Panc1 (cell line): ENCODE measurements around the gene ZNF74. TPM values are rescaled to one million over a fixed set of nuclear protein-coding genes. Genes with fewer than 3 reads are reported as not detected.
A peak's percentile ranks its signal among the peaks of the same experiment; 100 is the strongest.

Source experiments
- ATAC-seq: fragments of 200-7000 bp; cut with Tn5 transposase; 2 replicates; pipeline ENCODE4 v1.9.1; 2020; ENCODE audit warnings: mild to moderate bottlenecking, moderate library complexity
- BruUV-seq: library from RNA; stranded (reverse); fragments of 400-500 nt; replicated peaks from 2 replicates; lab custom pipeline; 2021; lab: Mats Ljungman, UMichigan
- CTCF ChIA-PET: fragments of 300-600 bp; sonication (Branson Sonifier 250); formaldehyde crosslinking; loops from one replicate; lab custom pipeline; 2022; ENCODE audit warnings: antibody characterized with exemption; lab: Charles Lee
- POLR2A ChIA-PET: fragments of 300-600 bp; sonication (Branson Sonifier 250); formaldehyde crosslinking; loops from one replicate; lab custom pipeline; 2022; ENCODE audit warnings: antibody characterized with exemption; lab: Charles Lee
- DNase-seq: peaks from one replicate; pipeline ENCODE4 v3.0.0-alpha.2; 2010; ENCODE audit warnings: low read depth, low spot score
- H3K27ac ChIP-seq: 2 replicates; pipeline ENCODE4 v1.5.1; 2011; ENCODE audit warnings: mild to moderate bottlenecking, low read length, inconsistent platforms
- H3K27me3 ChIP-seq: fragments of 200-500 bp; sonication (Bioruptor generic); 2 replicates; pipeline ENCODE4 v1.6.0; 2014; ENCODE audit warnings: low read length, inconsistent platforms; ENCODE audit not compliant: control insufficient read depth, insufficient read depth
- H3K36me3 ChIP-seq: fragments of 200-500 bp; sonication (Bioruptor generic); 2 replicates; pipeline ENCODE4 v1.5.1; 2014; ENCODE audit warnings: inconsistent platforms, mild to moderate bottlenecking, low read length, moderate library complexity; ENCODE audit not compliant: control insufficient read depth, insufficient read depth
- H3K4me1 ChIP-seq: 2 replicates; pipeline ENCODE4 v1.5.1; 2011; ENCODE audit warnings: inconsistent platforms, mild to moderate bottlenecking, low read length, moderate library complexity; ENCODE audit not compliant: control insufficient read depth, insufficient read depth
- H3K4me3 ChIP-seq, 2 experiments: 2 replicates each; pipeline ENCODE4 v1.5.1; 2011 to 2012; ENCODE audit warnings: low read depth in 2 of 2, low read length in 2 of 2, mild to moderate bottlenecking in 2 of 2, inconsistent platforms in 1 of 2, moderate library complexity in 1 of 2
- H3K9me3 ChIP-seq: fragments of 200-500 bp; sonication (Bioruptor generic); 2 replicates; pipeline ENCODE4 v1.5.1; 2014; ENCODE audit warnings: low read depth, mild to moderate bottlenecking, inconsistent platforms, low read length, moderate library complexity; ENCODE audit not compliant: control insufficient read depth, insufficient read depth
- POLR2AphosphoS5 ChIP-seq: IDR thresholded peaks from 2 replicates; pipeline ENCODE4 v1.6.1; 2012; ENCODE audit warnings: mild to moderate bottlenecking, low read depth, low read length, moderate library complexity
- SIN3A ChIP-seq: IDR thresholded peaks from 2 replicates; pipeline ENCODE4 v1.6.1; 2012; ENCODE audit warnings: low read depth, mild to moderate bottlenecking, low read length, moderate library complexity, borderline replicate concordance; ENCODE audit not compliant: insufficient read depth
- TCF7L2 ChIP-seq: IDR thresholded peaks from 2 replicates; pipeline ENCODE4 v1.6.1; 2011; ENCODE audit warnings: mild to moderate bottlenecking, low read depth, low read length, inconsistent platforms
- in situ Hi-C: cut with HindIII; loops from 2 replicates; pipeline ENCODE4 v1.10.0; 2016; ENCODE audit warnings: low sequenced_read_pairs, low pct_unique_long_range_greater_than_20kb
- intact Hi-C: fragments of 100-400 bp; cut with micrococcal nuclease; formaldehyde crosslinking; loops from one replicate; pipeline ENCODE4 v1.10.0; 2022; ENCODE audit not compliant: unreplicated experiment
- total RNA-seq: library from RNA; stranded (reverse); gene quantifications from one replicate; pipeline ENCODE4 v1.2.1, GENCODE V29; 2021; ENCODE audit not compliant: unreplicated experiment
- TF ChIP-seq, protein P1 (sequence below), 2 experiments: IDR thresholded peaks; 2 replicates each; pipeline ENCODE4 v1.6.1; 2011 to 2012; ENCODE audit warnings: low read depth in 2 of 2, control low read depth in 1 of 2, low read length in 1 of 2, mild to moderate bottlenecking in 1 of 2, moderate library complexity in 1 of 2; ENCODE audit not compliant: insufficient read depth in 1 of 2
- TF ChIP-seq, protein P2 (sequence below): fragments of 450-650 bp; IDR thresholded peaks from 2 replicates; pipeline ENCODE4 v1.5.1; 2017; ENCODE audit warnings: mild to moderate bottlenecking

ZNF74 gene
- total RNA-seq, 1 experiment from 2014 or later: 13.2 TPM

DNA sequence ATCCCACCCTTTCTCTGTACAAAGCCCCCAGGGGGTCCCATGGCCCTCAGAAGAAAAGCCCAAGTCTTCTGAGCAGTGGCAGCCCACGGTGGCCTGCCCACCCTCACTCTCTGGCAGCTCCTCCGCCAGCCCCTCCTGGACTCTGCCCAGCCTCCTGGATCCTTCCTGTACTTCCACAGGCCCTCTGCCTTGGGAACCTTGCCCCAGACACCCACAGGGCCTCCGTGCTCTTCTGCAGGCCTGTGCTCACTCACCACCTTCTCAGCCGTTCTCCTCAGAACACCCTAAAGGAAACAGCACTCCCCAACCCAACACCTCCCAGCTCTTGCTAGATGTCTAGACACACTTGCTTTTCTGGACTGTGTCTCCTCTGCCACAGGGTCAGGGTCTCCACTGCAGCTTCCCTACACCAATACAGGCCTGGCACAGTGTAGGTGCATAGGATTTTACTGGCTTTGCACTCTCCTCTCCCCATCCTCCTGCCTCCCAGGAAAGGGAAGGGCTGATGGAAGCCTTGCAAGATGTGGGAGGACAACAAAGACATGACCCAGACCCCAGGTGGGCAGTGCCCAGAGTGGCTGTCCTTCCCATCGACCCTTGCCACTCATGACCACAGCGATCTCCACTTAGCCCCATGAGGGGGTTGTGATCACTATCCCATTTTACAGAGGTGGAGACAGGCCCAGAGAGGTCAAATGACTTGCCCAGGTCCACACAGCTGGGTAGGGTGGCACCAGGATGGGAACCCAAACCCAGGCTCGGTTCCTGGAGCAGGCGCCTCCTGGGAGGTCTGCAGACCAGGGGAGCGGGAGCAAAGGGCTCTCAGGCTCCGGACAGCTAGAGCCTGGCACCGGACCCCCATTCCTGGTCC, 41.7 kb downstream of the ZNF74 start:
- POLR2A ChIA-PET: no interaction called here
- CTCF ChIA-PET: no interaction called here
- ATAC-seq: no peak
- H3K4me3 ChIP-seq: peak overlapping the region in 1 of 2 experiments; percentile 50
- no TSS peak for BruUV-seq
- intact Hi-C loops (no loop called here), in situ Hi-C loops (no loop called here)
- H3K27me3 ChIP-seq: no peaks in the 10 kb centered on the region
- H3K9me3 ChIP-seq: no peaks in the 10 kb centered on the region
- TF ChIP-seq POLR2AphosphoS5 (no peak), SIN3A (no peak), TCF7L2 (no peak)
- TF ChIP-seq, protein P1, sequence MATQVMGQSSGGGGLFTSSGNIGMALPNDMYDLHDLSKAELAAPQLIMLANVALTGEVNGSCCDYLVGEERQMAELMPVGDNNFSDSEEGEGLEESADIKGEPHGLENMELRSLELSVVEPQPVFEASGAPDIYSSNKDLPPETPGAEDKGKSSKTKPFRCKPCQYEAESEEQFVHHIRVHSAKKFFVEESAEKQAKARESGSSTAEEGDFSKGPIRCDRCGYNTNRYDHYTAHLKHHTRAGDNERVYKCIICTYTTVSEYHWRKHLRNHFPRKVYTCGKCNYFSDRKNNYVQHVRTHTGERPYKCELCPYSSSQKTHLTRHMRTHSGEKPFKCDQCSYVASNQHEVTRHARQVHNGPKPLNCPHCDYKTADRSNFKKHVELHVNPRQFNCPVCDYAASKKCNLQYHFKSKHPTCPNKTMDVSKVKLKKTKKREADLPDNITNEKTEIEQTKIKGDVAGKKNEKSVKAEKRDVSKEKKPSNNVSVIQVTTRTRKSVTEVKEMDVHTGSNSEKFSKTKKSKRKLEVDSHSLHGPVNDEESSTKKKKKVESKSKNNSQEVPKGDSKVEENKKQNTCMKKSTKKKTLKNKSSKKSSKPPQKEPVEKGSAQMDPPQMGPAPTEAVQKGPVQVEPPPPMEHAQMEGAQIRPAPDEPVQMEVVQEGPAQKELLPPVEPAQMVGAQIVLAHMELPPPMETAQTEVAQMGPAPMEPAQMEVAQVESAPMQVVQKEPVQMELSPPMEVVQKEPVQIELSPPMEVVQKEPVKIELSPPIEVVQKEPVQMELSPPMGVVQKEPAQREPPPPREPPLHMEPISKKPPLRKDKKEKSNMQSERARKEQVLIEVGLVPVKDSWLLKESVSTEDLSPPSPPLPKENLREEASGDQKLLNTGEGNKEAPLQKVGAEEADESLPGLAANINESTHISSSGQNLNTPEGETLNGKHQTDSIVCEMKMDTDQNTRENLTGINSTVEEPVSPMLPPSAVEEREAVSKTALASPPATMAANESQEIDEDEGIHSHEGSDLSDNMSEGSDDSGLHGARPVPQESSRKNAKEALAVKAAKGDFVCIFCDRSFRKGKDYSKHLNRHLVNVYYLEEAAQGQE (IDR thresholded peaks at IDR 0.05; ENCODE audit: insufficient read depth in 1 of 2, low read depth in 2 of 2, low read length in 1 of 2): no peak
- TF ChIP-seq, protein P2, sequence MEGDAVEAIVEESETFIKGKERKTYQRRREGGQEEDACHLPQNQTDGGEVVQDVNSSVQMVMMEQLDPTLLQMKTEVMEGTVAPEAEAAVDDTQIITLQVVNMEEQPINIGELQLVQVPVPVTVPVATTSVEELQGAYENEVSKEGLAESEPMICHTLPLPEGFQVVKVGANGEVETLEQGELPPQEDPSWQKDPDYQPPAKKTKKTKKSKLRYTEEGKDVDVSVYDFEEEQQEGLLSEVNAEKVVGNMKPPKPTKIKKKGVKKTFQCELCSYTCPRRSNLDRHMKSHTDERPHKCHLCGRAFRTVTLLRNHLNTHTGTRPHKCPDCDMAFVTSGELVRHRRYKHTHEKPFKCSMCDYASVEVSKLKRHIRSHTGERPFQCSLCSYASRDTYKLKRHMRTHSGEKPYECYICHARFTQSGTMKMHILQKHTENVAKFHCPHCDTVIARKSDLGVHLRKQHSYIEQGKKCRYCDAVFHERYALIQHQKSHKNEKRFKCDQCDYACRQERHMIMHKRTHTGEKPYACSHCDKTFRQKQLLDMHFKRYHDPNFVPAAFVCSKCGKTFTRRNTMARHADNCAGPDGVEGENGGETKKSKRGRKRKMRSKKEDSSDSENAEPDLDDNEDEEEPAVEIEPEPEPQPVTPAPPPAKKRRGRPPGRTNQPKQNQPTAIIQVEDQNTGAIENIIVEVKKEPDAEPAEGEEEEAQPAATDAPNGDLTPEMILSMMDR: no peak
- no peaks in the 10 kb centered on the region for H3K36me3 ChIP-seq
- no peak overlapping the region for H3K27ac ChIP-seq
- no peaks in the 10 kb centered on the region for H3K4me1 ChIP-seq
- DNase-seq: no peak

DNA sequence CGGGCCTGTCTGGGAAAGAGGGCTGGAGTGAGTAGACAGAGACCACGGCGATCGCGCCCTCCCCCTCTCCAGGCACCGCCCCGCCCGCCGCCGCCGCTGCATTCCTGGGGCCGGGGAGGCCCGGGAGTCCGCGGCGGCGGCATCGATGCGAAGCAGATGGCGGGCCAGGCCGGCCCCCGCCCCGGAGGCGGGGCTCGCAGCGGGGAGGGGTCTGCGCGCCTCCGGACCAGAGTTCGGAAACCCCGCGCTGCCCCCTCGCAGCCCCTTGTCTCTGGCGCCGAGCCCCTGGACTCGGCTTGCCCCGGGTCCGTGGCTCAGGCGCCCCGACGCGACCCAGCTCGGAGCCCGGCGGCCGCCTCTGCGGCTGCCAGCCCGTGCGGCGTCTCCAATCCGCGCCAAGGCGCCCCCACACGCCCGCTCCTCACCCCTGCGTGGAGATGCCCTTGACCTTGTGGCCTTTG, 42.4 kb downstream of the ZNF74 start:
- intact Hi-C loops: no loop called here
- H3K9me3 ChIP-seq: no peaks in the 10 kb centered on the region
- CTCF ChIA-PET: no interaction called here
- ATAC-seq (no peak), DNase-seq (no peak)
- H3K4me3 ChIP-seq: peak overlapping the region in 1 of 2 experiments; percentile 50
- POLR2A ChIA-PET: no interaction called here
- TF ChIP-seq, protein P2: no peak
- TF ChIP-seq, protein P1 (IDR thresholded peaks at IDR 0.05; ENCODE audit: insufficient read depth in 1 of 2, low read depth in 2 of 2, low read length in 1 of 2): no peak
- TF ChIP-seq POLR2AphosphoS5 (no peak), TCF7L2 (no peak), SIN3A (no peak)
- H3K27me3 ChIP-seq: no peaks in the 10 kb centered on the region
- no TSS peak for BruUV-seq
- H3K4me1 ChIP-seq: no peaks in the 10 kb centered on the region
- no peak overlapping the region for H3K27ac ChIP-seq
- in situ Hi-C loops: no loop called here
- no peaks in the 10 kb centered on the region for H3K36me3 ChIP-seq
